Measurements from ENCODE around the gene EML1. TPM values are rescaled to one million over a fixed set of nuclear protein-coding genes. Genes with fewer than 3 reads are reported as not detected.

The EML1 gene
- total RNA-seq, 1 donor from 2014 or later, result 57.2 TPM

DNA sequence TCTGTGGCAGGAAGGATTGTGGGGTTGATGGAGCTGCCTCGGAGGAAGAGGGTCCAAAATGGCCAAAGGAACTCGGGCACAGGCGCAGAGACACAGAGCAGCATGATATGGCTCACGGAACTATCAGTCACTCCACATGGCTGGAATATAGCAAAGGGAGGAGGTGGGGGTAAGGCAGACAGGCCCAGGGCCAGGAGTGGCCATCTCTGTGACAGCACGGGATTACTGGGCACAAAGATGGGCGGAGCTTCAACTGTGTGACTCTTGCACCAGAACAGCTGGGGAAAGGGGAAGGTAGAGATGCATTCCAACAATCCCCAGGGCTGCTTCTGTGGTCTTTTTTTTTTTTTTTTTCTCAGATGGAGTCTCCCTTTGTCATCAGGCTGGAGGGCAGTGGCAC lies 24.8 kb upstream of the EML1 start:
- Mint-ChIP-seq H3K36me3 (no peaks in the 10 kb centered on the region), H3K4me3 (no peak overlapping the region), H3K4me1 (peaks cover 21% of the 10 kb centered on the region), H3K9me3 (peaks cover 3% of the 10 kb centered on the region), H3K27ac (peak overlapping the region; percentile 57), H3K27me3 (ENCODE audit: insufficient read depth, low read depth) (peaks cover 13% of the 10 kb centered on the region)
- no peaks in the 10 kb centered on the region for H3K27me3 ChIP-seq
- H3K36me3 ChIP-seq, result no peaks in the 10 kb centered on the region
- no peak overlapping the region for H3K9ac ChIP-seq
- no peaks in the 10 kb centered on the region for H4K20me1 ChIP-seq (ENCODE audit: low read depth)
- no peaks in the 10 kb centered on the region for H3K9me3 ChIP-seq (ENCODE audit: low read depth)
- DNase-seq (ENCODE audit: low spot score), result peak; percentile 61
- no peak overlapping the region for H3K4me3 ChIP-seq
- no peaks in the 10 kb centered on the region for H3K79me2 ChIP-seq (ENCODE audit: low read depth)
- H2AFZ ChIP-seq (replicated peaks), result peak overlapping the region; percentile 42
- TF ChIP-seq CTCF (IDR thresholded peaks at IDR 0.05) (no peak), EZH2 (IDR thresholded peaks at IDR 0.05) (no peak), EZH2phosphoT487 (IDR thresholded peaks at IDR 0.05) (no peak)
- peaks cover 16% of the 10 kb centered on the region for H3K4me1 ChIP-seq
- H3K4me2 ChIP-seq, result no peak overlapping the region
- no peak overlapping the region for H3K27ac ChIP-seq
- no peaks in the 10 kb centered on the region for H3F3A ChIP-seq (ENCODE audit: low read depth)

DNA sequence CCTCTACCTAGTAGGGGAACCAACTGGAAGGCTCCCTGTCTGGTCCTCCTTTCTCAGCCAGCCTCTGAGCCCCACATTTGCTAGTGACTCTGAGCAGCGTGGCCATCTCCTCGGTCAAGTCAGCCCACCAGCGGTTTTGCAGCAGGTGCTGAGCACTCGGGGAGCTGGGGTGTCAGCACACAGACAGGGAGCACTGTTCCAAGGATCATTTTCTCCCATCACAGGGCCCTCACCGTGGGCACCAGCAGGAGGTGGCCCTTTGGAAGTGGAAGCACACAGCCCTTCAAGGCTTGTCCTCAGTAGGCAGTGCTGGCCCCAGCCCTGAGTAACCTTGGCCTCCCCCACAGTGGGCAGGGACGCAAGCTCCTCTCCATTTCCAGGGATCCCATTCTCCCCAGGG lies 24.1 kb upstream of the EML1 start:
- Histone ChIP-seq H3K9me3 (ENCODE audit: low read depth) (no peaks in the 10 kb centered on the region), H3K27me3 (no peaks in the 10 kb centered on the region), H3K4me3 (no peak overlapping the region), H3K27ac (no peak overlapping the region), H3K4me2 (no peak overlapping the region), H3K4me1 (peaks cover 23% of the 10 kb centered on the region), H4K20me1 (ENCODE audit: low read depth) (no peaks in the 10 kb centered on the region), H3K79me2 (ENCODE audit: low read depth) (no peaks in the 10 kb centered on the region), H3K9ac (no peak overlapping the region), H3K36me3 (no peaks in the 10 kb centered on the region), H2AFZ (replicated peaks) (no peak overlapping the region), H3F3A (ENCODE audit: low read depth) (no peaks in the 10 kb centered on the region)
- H3K4me1 Mint-ChIP-seq, result peaks cover 27% of the 10 kb centered on the region
- no peak for DNase-seq (ENCODE audit: low spot score)
- peaks cover 3% of the 10 kb centered on the region for H3K9me3 Mint-ChIP-seq
- no peak overlapping the region for H3K4me3 Mint-ChIP-seq
- no peaks in the 10 kb centered on the region for H3K36me3 Mint-ChIP-seq
- TF ChIP-seq CTCF (IDR thresholded peaks at IDR 0.05), result no peak
- TF ChIP-seq EZH2 (IDR thresholded peaks at IDR 0.05), result no peak
- no peak for TF ChIP-seq EZH2phosphoT487 (IDR thresholded peaks at IDR 0.05)
- H3K27me3 Mint-ChIP-seq (ENCODE audit: insufficient read depth, low read depth), result peaks cover 11% of the 10 kb centered on the region
- H3K27ac Mint-ChIP-seq, result no peak overlapping the region

- Histone ChIP-seq H3F3A (ENCODE audit: low read depth) (no peaks in the 10 kb centered on the region), H3K9ac (no peak overlapping the region), H3K4me1 (peaks cover 30% of the 10 kb centered on the region), H3K27me3 (no peaks in the 10 kb centered on the region), H2AFZ (replicated peaks) (no peak overlapping the region), H3K4me3 (no peak overlapping the region), H3K9me3 (ENCODE audit: low read depth) (no peaks in the 10 kb centered on the region), H3K4me2 (no peak overlapping the region), H4K20me1 (ENCODE audit: low read depth) (no peaks in the 10 kb centered on the region), H3K27ac (no peak overlapping the region), H3K36me3 (no peaks in the 10 kb centered on the region), H3K79me2 (ENCODE audit: low read depth) (no peaks in the 10 kb centered on the region)
- no peaks in the 10 kb centered on the region for H3K36me3 Mint-ChIP-seq
- DNase-seq (ENCODE audit: low spot score), result no peak
- peaks cover 11% of the 10 kb centered on the region for H3K27me3 Mint-ChIP-seq (ENCODE audit: insufficient read depth, low read depth)
- peaks cover 3% of the 10 kb centered on the region for H3K9me3 Mint-ChIP-seq
- H3K27ac Mint-ChIP-seq, result no peak overlapping the region
- peaks cover 33% of the 10 kb centered on the region for H3K4me1 Mint-ChIP-seq
- no peak overlapping the region for H3K4me3 Mint-ChIP-seq
- no peak for TF ChIP-seq CTCF (IDR thresholded peaks at IDR 0.05)
- TF ChIP-seq EZH2phosphoT487 (IDR thresholded peaks at IDR 0.05), result no peak
- no peak for TF ChIP-seq EZH2 (IDR thresholded peaks at IDR 0.05)
Observed at GRCh38 chr14:99769799-99770198, 23.4 kb upstream of the EML1 start.

All from neural progenitor cell (in vitro differentiated cells).